ENCODE data around the gene CNTD1. TPM values are rescaled to one million over a fixed set of nuclear protein-coding genes. Genes with fewer than 3 reads are reported as not detected.

The CNTD1 gene
- total RNA-seq, 2 experiments from 2014 or later: not detected

DNA sequence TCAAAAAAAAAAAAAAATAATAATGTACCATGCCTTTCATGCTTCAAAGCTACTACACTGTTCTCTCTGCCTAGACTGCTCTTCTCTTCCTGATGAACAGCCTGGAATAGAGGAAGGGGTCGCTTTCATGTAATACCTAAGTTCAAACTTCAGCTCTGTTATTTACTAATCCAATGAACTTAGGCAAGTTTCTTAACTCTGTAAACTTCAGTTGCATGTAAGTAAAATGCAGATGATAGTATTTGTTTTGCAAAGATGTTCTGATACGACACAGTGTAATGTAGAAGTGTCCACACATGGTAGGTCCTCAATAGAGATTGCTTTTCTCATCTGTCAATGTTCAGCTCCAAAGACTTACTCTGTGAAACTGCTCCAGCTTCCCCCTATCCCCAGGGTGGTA is 6.7 kb upstream of the CNTD1 start:
- DNase-seq: no peak
- CTCF ChIA-PET: no interaction called here
- Mint-ChIP-seq H3K4me3 (no peak overlapping the region), H3K36me3 (ENCODE audit: low read depth) (peaks cover 7% of the 10 kb centered on the region), H3K9me3 (ENCODE audit: low read depth) (no peaks in the 10 kb centered on the region), H3K27me3 (peaks cover 9% of the 10 kb centered on the region), H3K4me1 (peaks cover 2% of the 10 kb centered on the region), H3K27ac (no peak overlapping the region)
- intact Hi-C loops (cut with DNase I, micrococcal nuclease): no loop called here
- POLR2A ChIA-PET: no interaction called here
- ATAC-seq: no peak

GRCh38 chr17:42792545-42792944 is 6.1 kb upstream of the CNTD1 start:
- POLR2A ChIA-PET: no interaction called here
- CTCF ChIA-PET: no interaction called here
- intact Hi-C loops (cut with DNase I, micrococcal nuclease): no loop called here
- Mint-ChIP-seq H3K4me3 (no peak overlapping the region), H3K27me3 (peaks cover 6% of the 10 kb centered on the region), H3K4me1 (peaks cover 7% of the 10 kb centered on the region), H3K27ac (no peak overlapping the region), H3K9me3 (ENCODE audit: low read depth) (no peaks in the 10 kb centered on the region), H3K36me3 (ENCODE audit: low read depth) (peaks cover 7% of the 10 kb centered on the region)
- DNase-seq (no peak), ATAC-seq (no peak)

- DNase-seq (no peak), ATAC-seq (no peak)
- H3K27ac Mint-ChIP-seq: no peak overlapping the region
- intact Hi-C loops (cut with DNase I, micrococcal nuclease): no loop called here
- H3K36me3 Mint-ChIP-seq (ENCODE audit: low read depth): peaks cover 7% of the 10 kb centered on the region
- no peaks in the 10 kb centered on the region for H3K27me3 Mint-ChIP-seq
- peaks cover 16% of the 10 kb centered on the region for H3K4me1 Mint-ChIP-seq
- CTCF ChIA-PET: interaction anchor here (0.6 kb wide), 1 partner anchor 196 kb away, joined by 3 read pairs; no protein-coding TSS in a partner anchor
- POLR2A ChIA-PET: no interaction called here
- no peak overlapping the region for H3K4me3 Mint-ChIP-seq
- H3K9me3 Mint-ChIP-seq (ENCODE audit: low read depth): no peaks in the 10 kb centered on the region
Measured at GRCh38 chr17:42795061-42795460, 3.6 kb upstream of the CNTD1 start.

- no peak for ATAC-seq
- intact Hi-C loops (cut with DNase I, micrococcal nuclease): no loop called here
- Mint-ChIP-seq H3K4me1 (peaks cover 16% of the 10 kb centered on the region), H3K4me3 (no peak overlapping the region), H3K9me3 (ENCODE audit: low read depth) (no peaks in the 10 kb centered on the region), H3K27me3 (no peaks in the 10 kb centered on the region), H3K36me3 (ENCODE audit: low read depth) (peaks cover 7% of the 10 kb centered on the region), H3K27ac (no peak overlapping the region)
- ChIA-PET POLR2A (no interaction called here), CTCF (interaction anchor here (0.6 to 0.7 kb wide), 2 partner anchors 11 to 195 kb away, joined by 3 read pairs; no protein-coding TSS in a partner anchor)
- no peak for DNase-seq
Measured at GRCh38 chr17:42795465-42795864, 3.2 kb upstream of the CNTD1 start.

GRCh38 chr17:42796066-42796758 is 2.4 kb upstream of the CNTD1 start:
- Mint-ChIP-seq H3K4me1 (peaks cover 16% of the 10 kb centered on the region), H3K36me3 (ENCODE audit: low read depth) (peaks cover 7% of the 10 kb centered on the region), H3K27ac (no peak overlapping the region), H3K27me3 (no peaks in the 10 kb centered on the region), H3K4me3 (no peak overlapping the region), H3K9me3 (ENCODE audit: low read depth) (no peaks in the 10 kb centered on the region)
- no peak for ATAC-seq
- ChIA-PET POLR2A (no interaction called here), CTCF (interaction anchor here (0.6 to 0.7 kb wide), 2 partner anchors 10 to 254 kb away, joined by 3 read pairs; no protein-coding TSS in a partner anchor)
- DNase-seq: no peak
- intact Hi-C loops (cut with DNase I, micrococcal nuclease): no loop called here

- intact Hi-C loops (cut with DNase I, micrococcal nuclease): loop anchor here (1.0 to 2.0 kb wide), 7 partner anchors 24 to 328 kb away; partner anchors contain the start of genes EZH1 (in 2 of the 2), BECN1 (in 1 of the 2), BRCA1 (in 1 of the 2) and PSMC3IP (in 1 of the 2)
- ATAC-seq (no peak), DNase-seq (no peak)
- Mint-ChIP-seq H3K27ac (no peak overlapping the region), H3K9me3 (ENCODE audit: low read depth) (no peaks in the 10 kb centered on the region), H3K36me3 (ENCODE audit: low read depth) (peaks cover 7% of the 10 kb centered on the region), H3K4me1 (peaks cover 16% of the 10 kb centered on the region), H3K27me3 (no peaks in the 10 kb centered on the region), H3K4me3 (peak overlapping the region; percentile 87)
- ChIA-PET CTCF (interaction anchor here (1.0 to 1.2 kb wide), 3 partner anchors 11 to 24 kb away, joined by 3 to 5 read pairs (median 4); no protein-coding TSS in a partner anchor), POLR2A (no interaction called here)
Measured at GRCh38 chr17:42797067-42798007, 1.3 kb upstream of the CNTD1 start.

DNA sequence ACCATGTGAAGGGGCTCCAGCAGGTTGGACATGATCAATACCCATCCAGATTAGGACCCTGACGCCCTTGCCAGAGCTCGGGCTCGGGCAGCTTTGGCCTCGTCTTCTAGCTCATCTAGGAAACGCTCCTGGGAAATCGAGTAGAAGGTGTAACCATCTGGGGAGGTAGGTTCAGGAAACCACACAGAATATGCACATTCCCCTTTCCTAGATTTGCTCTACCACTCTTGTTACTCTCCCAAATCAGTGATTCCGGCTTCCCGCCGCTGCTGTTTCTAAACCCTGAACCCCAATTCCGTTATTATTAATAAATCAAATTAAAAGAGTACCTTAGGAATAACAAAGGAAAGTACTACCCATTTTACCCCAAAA is 664 bp upstream of the CNTD1 start:
- intact Hi-C loops (cut with DNase I, micrococcal nuclease): loop anchor here (1.0 to 2.0 kb wide), 7 partner anchors 25 to 327 kb away; partner anchors contain the start of genes EZH1 (in 2 of the 2), BECN1 (in 1 of the 2), BRCA1 (in 1 of the 2) and PSMC3IP (in 1 of the 2)
- peaks cover 16% of the 10 kb centered on the region for H3K4me1 Mint-ChIP-seq
- CTCF ChIA-PET: interaction anchor here (0.6 to 1.2 kb wide), 8 partner anchors 9 to 293 kb away, joined by 3 to 5 read pairs (median 3); partner anchors contain the start of gene BECN1
- DNase-seq (no peak), ATAC-seq (no peak)
- POLR2A ChIA-PET: interaction anchor here (0.6 to 1.0 kb wide), 2 partner anchors 143 to 200 kb away, joined by 3 to 5 read pairs; partner anchors contain the start of gene RPL27
- H3K27me3 Mint-ChIP-seq: no peaks in the 10 kb centered on the region
- peaks cover 7% of the 10 kb centered on the region for H3K36me3 Mint-ChIP-seq (ENCODE audit: low read depth)
- peak overlapping the region; percentile 87 for H3K4me3 Mint-ChIP-seq
- no peaks in the 10 kb centered on the region for H3K9me3 Mint-ChIP-seq (ENCODE audit: low read depth)
- no peak overlapping the region for H3K27ac Mint-ChIP-seq

GRCh38 chr17:42803074-42803883 is 4.6 kb downstream of the CNTD1 start:
- Mint-ChIP-seq H3K36me3 (ENCODE audit: low read depth) (no peaks in the 10 kb centered on the region), H3K27me3 (no peaks in the 10 kb centered on the region), H3K4me1 (peaks cover 5% of the 10 kb centered on the region), H3K4me3 (no peak overlapping the region), H3K9me3 (ENCODE audit: low read depth) (no peaks in the 10 kb centered on the region), H3K27ac (no peak overlapping the region)
- ATAC-seq: no peak
- ChIA-PET POLR2A (no interaction called here), CTCF (interaction anchor here (2.0 kb wide), 1 partner anchor 17 kb away, joined by 9 read pairs; no protein-coding TSS in a partner anchor)
- DNase-seq: no peak
- intact Hi-C loops (cut with DNase I, micrococcal nuclease): no loop called here

GRCh38 chr17:42804918-42805367 is 6.3 kb downstream of the CNTD1 start:
- CTCF ChIA-PET: interaction anchor here (1.2 kb wide), 1 partner anchor 16 kb away, joined by 3 read pairs; no protein-coding TSS in a partner anchor

DNA sequence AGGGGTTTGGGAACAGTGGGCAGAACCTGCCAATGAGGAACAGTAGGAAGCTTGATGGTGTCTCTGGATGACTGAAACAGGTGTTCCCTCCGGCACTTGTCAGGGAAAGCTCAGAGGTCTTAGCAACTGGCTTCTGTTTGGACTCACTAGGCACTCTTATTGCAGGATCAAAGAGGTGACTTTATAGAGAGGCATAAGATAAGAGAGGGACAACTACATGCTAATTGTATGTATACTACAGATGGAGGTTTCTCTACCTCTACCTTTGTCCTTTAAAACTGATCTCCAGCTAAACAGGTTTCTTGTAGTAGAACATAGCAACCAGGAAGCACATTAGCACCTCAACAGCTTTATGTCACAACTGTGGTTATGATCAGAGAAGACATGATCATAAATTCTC is 7.6 kb downstream of the CNTD1 start:
- no peak overlapping the region for H3K4me3 Mint-ChIP-seq
- H3K27ac Mint-ChIP-seq: no peak overlapping the region
- ATAC-seq: no peak
- H3K27me3 Mint-ChIP-seq: no peaks in the 10 kb centered on the region
- H3K36me3 Mint-ChIP-seq (ENCODE audit: low read depth): peaks cover 6% of the 10 kb centered on the region
- intact Hi-C loops (cut with DNase I, micrococcal nuclease): no loop called here
- no peaks in the 10 kb centered on the region for H3K9me3 Mint-ChIP-seq (ENCODE audit: low read depth)
- H3K4me1 Mint-ChIP-seq: no peaks in the 10 kb centered on the region
- CTCF ChIA-PET: interaction anchor here (0.6 kb wide), 1 partner anchor 11 kb away, joined by 3 read pairs; no protein-coding TSS in a partner anchor
- POLR2A ChIA-PET: interaction anchor here (0.6 kb wide), 1 partner anchor 33 kb away, joined by 6 read pairs; no protein-coding TSS in a partner anchor
- no peak for DNase-seq

More at GRCh38 chr17:42804918-42805367, 6.3 kb downstream of the CNTD1 start:
- intact Hi-C loops (cut with DNase I, micrococcal nuclease): no loop called here
- H3K9me3 Mint-ChIP-seq (ENCODE audit: low read depth): no peaks in the 10 kb centered on the region
- peaks cover 2% of the 10 kb centered on the region for H3K36me3 Mint-ChIP-seq (ENCODE audit: low read depth)
- DNase-seq (no peak), ATAC-seq (no peak)
- H3K27me3 Mint-ChIP-seq: no peaks in the 10 kb centered on the region
- H3K4me1 Mint-ChIP-seq: no peaks in the 10 kb centered on the region
- POLR2A ChIA-PET: no interaction called here
- no peak overlapping the region for H3K4me3 Mint-ChIP-seq
- H3K27ac Mint-ChIP-seq: no peak overlapping the region

Data from activated CD4-positive, alpha-beta T cell treated with anti-CD3 and anti-CD28 coated beads for 36 hours (primary cell).